NCI-H1092 (cell line): ENCODE data around the gene FAM149A.

Experiments
- DNase-seq: peaks from one replicate; lab custom pipeline; 2025; lab: John Stamatoyannopoulos, UW

The FAM149A gene

DNA sequence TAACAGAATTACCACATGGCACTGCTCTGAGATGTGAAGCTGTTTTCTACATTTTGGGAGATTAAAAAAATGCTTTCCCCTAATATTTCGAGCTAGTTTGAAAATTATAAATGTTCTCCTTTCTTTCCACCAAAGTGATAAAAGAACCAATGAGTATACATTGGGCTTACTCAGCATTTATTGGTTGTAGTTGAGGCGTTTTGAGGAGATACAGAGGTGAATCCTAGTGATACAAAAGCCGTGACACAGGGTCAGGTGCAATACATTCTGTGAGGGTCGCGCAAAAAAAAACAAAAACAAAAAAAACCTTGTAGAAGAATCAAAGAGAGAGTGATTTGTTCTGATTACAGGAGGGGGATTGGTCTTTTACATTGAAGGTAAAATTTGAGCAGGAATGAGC is 54.5 kb downstream of the FAM149A start:
- DNase-seq, result no peak

DNA sequence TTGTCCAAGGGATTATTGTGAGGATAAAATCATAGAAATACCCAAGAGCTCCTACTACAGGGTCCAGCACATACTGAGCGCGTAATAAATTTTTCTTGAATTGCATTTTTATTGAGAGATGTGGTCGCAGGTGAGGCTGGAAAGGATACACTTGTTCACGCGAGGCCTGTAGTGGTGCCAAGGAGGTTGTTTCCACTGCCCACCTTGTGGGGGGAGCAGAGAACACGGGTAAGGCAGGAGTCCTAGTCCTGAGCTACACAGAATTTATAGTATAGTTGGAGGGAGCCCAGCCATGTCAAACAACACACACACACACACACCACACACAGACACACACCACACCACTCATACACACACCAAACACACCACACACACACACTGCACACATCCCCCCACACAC is 55.1 kb downstream of the FAM149A start:
- DNase-seq, result no peak

DNA sequence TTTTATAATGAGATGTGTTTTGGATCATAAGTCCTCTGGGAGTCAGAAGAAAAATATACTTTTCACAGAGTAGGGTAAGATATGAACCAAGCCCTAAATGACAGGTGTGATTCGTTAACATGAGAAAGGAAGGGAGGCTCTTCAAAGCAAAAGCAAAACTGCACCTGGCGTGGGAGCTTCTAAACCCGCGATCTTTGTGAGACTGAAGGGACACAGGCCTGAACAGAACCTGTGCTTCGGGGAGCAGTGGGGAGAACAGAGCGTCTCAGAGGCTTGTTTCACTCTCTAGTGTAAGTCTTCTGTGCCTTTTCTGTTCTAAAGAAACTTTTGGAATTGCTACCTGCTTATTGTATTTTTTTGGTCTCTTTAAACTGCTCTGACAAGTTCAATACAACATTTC is 56.6 kb downstream of the FAM149A start:
- peak; percentile 8 for DNase-seq

GRCh38 chr4:186166852-186167512 is 62.5 kb downstream of the FAM149A start:
- no peak for DNase-seq

DNA sequence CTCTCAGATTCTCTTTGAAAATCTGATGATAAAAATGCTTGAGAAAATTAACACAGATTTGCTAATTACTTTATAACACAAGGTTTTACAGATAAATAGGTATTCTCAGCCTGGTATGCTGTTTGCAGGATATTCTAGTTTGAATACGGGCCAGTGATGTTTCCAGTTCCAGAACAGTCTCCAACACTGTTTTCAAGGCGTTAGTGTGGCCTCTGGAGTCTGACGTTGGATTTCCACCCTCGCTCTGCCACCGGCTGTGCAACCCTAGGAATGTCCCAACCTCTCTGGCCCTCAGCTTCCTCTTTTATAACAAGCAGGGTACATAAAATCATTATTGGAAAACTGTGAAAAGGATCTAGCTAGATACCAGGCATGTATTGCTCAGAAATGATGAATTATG is 63.1 kb downstream of the FAM149A start:
- no peak for DNase-seq

DNA sequence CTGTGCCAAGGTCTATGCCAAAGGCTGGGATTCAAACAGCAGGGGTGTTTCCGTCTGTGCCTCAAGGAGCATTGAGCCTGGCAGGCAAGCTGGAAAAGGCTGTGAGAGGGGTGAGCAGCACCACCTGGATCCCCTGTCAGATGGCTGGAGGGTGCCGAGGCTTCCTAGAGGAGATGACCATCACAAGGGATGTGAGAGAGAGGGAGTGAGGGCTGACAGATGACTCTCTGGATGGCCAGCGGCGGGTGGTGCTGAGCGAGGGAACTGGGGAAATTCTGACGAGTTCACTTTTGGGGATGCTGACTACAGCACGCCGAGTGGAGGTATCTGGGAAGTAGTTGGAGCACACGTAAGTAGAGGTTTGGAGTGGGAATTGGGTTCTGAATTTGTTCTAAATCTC is 64.2 kb downstream of the FAM149A start:
- no peak for DNase-seq

- DNase-seq, result no peak
These were observed 64.9 kb downstream of the FAM149A start for GRCh38 chr4:186169333-186169944.

DNA sequence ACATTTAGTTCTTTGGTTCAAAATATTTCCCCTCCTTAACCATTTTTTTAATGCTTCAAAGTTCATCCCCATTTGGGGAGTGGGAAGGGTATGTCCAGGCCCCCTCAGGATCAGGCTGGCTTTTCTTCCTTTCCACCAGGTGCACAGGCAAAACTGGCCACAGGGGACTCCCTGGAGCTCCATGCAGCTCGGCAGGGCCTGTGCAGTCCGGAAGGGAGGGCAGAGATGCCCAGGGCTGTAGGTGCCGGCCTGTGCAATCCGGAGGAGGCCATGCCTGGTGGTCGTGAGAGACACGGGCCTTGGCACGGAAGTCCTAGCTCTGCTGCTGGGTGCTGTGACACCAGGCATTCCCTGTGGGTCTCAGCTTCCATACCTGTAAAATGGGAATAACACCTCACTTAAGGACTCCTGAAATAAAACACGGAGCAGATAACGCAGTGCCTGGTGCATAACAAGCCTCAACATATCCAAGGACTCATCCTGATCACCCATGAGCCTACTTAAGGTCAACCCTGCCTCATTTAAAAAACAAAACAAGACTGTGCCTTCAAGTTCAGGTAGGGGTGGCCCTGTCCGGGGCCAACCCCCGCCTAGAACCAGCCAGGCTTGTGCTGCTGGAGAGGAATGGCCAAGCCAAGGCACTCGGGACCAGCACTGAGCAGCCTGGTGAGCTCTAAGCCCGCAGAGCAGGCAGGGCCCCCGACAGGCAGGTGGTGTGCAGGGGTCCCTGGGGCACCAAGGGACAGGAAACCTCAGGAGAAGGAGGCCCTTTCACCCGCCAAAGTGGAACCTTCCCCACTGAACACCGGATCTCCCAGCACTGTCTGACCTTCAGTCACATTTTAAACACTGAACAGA is 65.7 kb downstream of the FAM149A start:
- DNase-seq, result no peak

- DNase-seq, result no peak
These were observed 66.5 kb downstream of the FAM149A start for GRCh38 chr4:186170966-186171365.

- DNase-seq, result no peak
These were observed 68.0 kb downstream of the FAM149A start for GRCh38 chr4:186172546-186172945.

- no peak for DNase-seq
These were observed 83.6 kb downstream of the FAM149A start for GRCh38 chr4:186188107-186188506.

DNA sequence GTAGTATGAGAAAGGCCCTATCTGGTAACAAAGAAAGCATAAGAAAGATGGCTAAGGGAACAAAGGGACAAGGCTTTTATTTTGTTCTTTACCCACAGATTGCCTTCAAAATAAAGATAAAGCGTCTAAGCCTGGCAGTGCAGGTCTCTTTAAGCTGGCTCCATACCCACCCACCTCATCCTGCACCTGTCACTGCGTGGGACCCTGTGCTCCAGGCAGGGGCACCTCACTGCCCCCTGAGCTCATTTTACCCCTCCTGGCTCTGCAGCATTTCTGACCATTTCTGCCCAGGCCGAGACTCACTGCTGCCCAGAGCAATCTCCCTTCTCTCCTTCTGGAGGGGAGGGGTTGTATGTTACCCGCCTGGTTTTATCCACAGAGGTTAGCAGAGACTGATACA is 85.2 kb downstream of the FAM149A start:
- no peak for DNase-seq

- peak; percentile 46 for DNase-seq
These were observed 86.2 kb downstream of the FAM149A start for GRCh38 chr4:186190581-186191199.

DNA sequence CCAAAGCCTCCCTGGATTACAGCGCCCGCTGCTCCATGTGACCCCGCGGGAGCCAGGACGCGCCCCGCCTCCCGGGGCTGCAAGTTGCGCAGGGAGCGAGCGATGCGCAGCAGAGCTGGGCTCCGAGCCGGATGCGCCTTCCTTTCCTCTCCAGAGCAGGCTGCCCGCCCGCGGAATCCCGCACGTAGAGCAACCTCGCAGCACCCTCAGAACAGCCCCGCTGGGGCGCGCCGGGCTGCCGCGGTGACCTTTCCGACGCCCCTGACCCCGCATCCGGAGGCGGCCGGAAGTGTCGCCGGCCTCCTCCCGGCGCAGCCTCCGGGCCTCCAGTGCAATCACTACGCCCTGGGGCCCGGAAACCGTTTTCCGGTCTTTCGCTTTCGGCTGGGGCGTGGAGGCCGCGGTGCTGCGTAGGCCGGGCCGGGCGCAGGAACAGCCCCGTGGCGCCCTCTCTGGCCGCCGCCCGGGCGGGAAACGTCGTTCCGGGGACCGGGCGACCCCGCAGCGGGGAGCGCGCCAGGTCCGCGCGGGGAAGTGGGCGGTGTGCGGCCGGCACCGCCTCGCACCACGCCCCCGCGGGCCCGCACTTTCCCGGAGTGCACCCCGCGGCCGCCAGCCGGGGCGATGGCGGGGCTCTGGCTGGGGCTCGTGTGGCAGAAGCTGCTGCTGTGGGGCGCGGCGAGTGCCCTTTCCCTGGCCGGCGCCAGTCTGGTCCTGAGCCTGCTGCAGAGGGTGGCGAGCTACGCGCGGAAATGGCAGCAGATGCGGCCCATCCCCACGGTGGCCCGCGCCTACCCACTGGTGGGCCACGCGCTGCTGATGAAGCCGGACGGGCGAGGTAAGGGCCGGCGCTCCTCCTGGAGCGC is 86.9 kb downstream of the FAM149A start, which contains the start of gene CYP4V2:
Gene CYP4V2, plus strand, starts transcription at position 368 of the 866 bp plus-strand sequence. Its CDS starts 257 bp downstream, at position 625.
- DNase-seq, result peak; percentile 75

- peak; percentile 25 for DNase-seq
These were observed 87.6 kb downstream of the FAM149A start for GRCh38 chr4:186192066-186192612.

DNA sequence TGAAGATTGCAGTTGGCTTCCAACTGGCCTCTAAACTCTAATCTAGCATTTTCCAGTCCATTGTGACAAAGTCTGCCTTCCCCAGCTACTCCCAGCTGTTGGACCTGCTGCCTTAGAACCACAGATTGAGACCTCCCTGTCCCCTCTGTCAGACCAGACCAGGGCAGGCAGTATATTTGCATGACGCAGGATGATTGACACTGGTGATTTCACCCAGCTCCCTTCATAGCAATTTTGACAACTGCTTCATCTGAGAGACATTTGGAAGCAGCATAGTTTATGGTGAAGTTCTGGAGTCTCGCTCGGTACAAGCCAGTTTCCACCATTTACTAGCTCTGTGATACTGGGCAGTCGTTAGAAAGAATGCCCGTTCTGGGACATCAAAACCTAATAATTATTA is 89.3 kb downstream of the FAM149A start:
- DNase-seq, result no peak

DNA sequence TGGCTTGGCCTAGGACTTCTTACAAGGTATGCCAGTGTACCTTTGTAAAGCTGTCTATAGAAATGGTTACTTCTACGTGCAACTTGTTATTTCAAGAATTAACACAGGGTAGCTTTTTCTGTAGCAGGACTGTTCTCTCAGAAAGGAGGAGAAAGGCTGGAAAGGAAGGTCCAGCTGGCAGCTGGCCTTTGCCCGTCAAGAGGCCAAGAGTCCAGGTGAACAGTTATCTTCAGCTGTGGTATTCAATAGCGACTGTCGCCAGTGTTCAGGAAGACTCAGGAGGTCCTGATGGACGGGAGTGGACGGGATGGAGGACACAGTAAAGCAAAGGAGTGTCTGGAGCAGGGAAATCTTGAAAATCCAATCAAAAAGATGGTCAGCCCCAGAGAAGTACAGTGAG is 91.6 kb downstream of the FAM149A start:
- no peak for DNase-seq

- DNase-seq, result no peak
These were observed 96.0 kb downstream of the FAM149A start for GRCh38 chr4:186200516-186200915.

DNA sequence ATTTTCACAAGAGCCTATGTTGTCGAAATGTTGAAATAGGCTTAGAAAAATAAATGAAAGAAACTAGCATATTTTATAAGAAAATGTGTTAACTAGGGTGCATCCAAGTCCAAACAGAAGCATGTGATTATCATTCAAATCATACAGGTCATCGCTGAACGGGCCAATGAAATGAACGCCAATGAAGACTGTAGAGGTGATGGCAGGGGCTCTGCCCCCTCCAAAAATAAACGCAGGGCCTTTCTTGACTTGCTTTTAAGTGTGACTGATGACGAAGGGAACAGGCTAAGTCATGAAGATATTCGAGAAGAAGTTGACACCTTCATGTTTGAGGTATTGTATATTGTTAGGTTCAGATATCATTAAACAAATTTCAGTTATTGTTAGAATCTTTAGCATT is 96.5 kb downstream of the FAM149A start:
- no peak for DNase-seq

DNA sequence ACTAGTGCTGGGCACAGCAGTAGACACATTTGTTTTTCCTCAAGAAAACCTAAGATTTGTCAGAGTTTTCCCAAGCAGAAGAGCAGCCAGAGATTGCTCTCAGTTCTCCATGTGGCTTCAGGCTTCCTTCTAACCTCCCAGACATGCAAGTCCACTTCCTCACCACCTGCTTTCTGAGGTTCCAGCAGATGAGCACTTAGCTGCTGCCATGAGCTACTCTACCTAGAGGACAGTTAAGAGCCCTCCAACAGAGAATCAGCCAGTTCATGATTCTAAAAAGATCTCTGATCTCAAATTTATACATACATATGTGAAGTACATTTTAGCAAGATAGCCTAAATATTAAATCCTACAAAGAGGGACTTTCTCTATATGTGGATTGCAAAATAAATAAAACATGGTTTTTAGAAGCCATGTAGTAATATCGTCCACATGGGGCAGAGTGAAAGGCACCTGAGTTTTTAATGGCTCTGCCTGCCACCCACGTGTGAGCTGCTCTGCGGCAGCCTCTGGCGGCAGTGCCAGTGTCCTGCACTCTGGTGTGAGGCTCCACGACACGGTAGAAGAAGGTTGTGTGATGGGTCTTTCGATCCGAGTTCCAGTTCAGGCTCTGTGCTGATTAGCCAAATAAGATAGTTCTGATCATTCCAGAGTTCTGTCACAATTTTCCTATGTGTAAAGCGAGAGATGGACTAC is 97.2 kb downstream of the FAM149A start:
- no peak for DNase-seq
